Mammary epithelial cell (primary cell): ENCODE data around the gene ABCA1.

Experiments used
- CTCF ChIP-seq, 2 donors: IDR thresholded peaks in 1 of 2; conservative IDR thresholded peaks in 1 of 2; 2 replicates each; pipeline ENCODE4 v1.5.1; 2011 to 2012; ENCODE audit warnings: inconsistent platforms in 2 of 2, low read length in 2 of 2, mild to moderate bottlenecking in 2 of 2, control low read depth in 1 of 2, low read depth in 1 of 2; ENCODE audit not compliant: insufficient read depth in 1 of 2; ENCODE audit errors: extremely low read depth in 1 of 2
- EZH2 ChIP-seq: IDR thresholded peaks from 2 replicates; pipeline ENCODE4 v1.6.1; 2012; ENCODE audit warnings: low read length, inconsistent platforms, borderline replicate concordance

- TF ChIP-seq CTCF (conservative IDR thresholded peaks at IDR 0.05 in 1 of 2, IDR thresholded peaks at IDR 0.05 in 1 of 2; ENCODE audit: extremely low read depth in 1 of 2, insufficient read depth in 1 of 2, low read depth in 1 of 2, low read length in 2 of 2), result no peak
- no peak for TF ChIP-seq EZH2
These were observed 37.6 kb downstream of the ABCA1 start for GRCh38 chr9:104890433-104890770.
